Suprapubic skin (tissue), 4 donors: ENCODE data around the gene SGO1. TPM values are rescaled to one million over a fixed set of nuclear protein-coding genes. Genes with fewer than 3 reads are reported as not detected.

Source experiments
- DNase-seq, 2 donors: peaks; one replicate each; pipeline ENCODE4 v3.0.0-alpha.2; 2019; ENCODE audit warnings: low spot score in 2 of 2
- H3K27ac ChIP-seq: fragments of 200-600 bp; sonication (generic); one replicate; pipeline ENCODE4 v1.5.1; 2019
- H3K27me3 ChIP-seq: fragments of 200-600 bp; sonication (generic); one replicate; pipeline ENCODE4 v1.5.1; 2019
- H3K36me3 ChIP-seq: fragments of 200-600 bp; sonication (generic); one replicate; pipeline ENCODE4 v1.5.1; 2019
- H3K4me1 ChIP-seq: fragments of 200-600 bp; sonication (generic); one replicate; pipeline ENCODE4 v1.5.1; 2019
- H3K4me3 ChIP-seq: fragments of 200-600 bp; sonication (generic); one replicate; pipeline ENCODE4 v1.5.1; 2019; ENCODE audit warnings: mild to moderate bottlenecking
- H3K9me3 ChIP-seq: fragments of 200-600 bp; sonication (generic); one replicate; pipeline ENCODE4 v1.5.1; 2019
- CTCF ChIP-seq, 2 donors: fragments of 200-600 bp in 1 of 2; fragments of 450-650 bp in 1 of 2; sonication (generic) in 1 of 2; IDR thresholded peaks; one replicate each; pipeline ENCODE4 v1.5.1; 2016 to 2019; ENCODE audit warnings: antibody characterized with exemption in 2 of 2, mild to moderate bottlenecking in 1 of 2, moderate library complexity in 1 of 2
- EP300 ChIP-seq: sonication (generic); formaldehyde crosslinking; IDR thresholded peaks from one replicate; pipeline ENCODE4 v1.6.1; 2017; ENCODE audit warnings: antibody characterized with exemption
- POLR2A ChIP-seq, 2 donors: fragments of 450-650 bp; IDR thresholded peaks; one replicate each; pipeline ENCODE4 v1.6.1; 2017; ENCODE audit warnings: antibody characterized with exemption in 2 of 2, mild to moderate bottlenecking in 2 of 2, moderate library complexity in 2 of 2
- POLR2AphosphoS5 ChIP-seq, 3 donors: sonication (generic); formaldehyde crosslinking; IDR thresholded peaks; one replicate each; pipeline ENCODE4 v1.6.1; 2017; ENCODE audit warnings: antibody characterized with exemption in 3 of 3
- WGBS: methylation state at CpG from one replicate; pipeline ENCODE4 v1.1.5; 2018; 5-methylcytosine and 5-hydroxymethylcytosine counted together
- total RNA-seq, 4 donors: library from RNA; depleted of rRNA; stranded (reverse); fragments of >200 nt; gene quantifications; one replicate each; pipeline ENCODE4 v1.1.0, GENCODE V29; 2016

Gene SGO1
- total RNA-seq, 4 donors from 2014 or later = 0.89 to 2.6 (median 1.6) TPM

DNA sequence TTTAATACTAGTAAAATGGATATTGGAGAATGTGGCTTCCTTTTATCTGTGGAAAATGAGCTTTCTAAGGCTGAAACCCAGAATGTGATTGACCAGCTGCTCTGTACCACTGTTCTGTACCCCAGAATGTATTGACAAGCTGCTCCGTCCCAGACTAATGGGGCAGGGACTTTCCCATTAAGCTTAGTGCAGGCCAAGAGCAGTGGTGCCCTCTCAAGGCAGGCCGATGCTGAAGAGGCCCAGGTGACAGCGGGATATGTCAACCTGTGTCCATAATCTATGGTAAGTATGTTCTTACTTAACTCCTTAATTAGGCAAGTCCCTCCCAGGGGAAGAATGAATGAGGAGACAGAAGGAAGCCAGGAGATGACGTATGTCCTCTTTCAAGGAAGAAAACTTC is 31.1 kb downstream of the SGO1 start:
- WGBS = 92% methylated on average over 4 of the region's 4 CpGs
- no peak for TF ChIP-seq CTCF (IDR thresholded peaks at IDR 0.05)
- TF ChIP-seq POLR2AphosphoS5 (IDR thresholded peaks at IDR 0.05) = no peak
- TF ChIP-seq POLR2A (IDR thresholded peaks at IDR 0.05) = no peak
- TF ChIP-seq EP300 = no peak
- no peak overlapping the region for H3K4me3 ChIP-seq
- H3K27ac ChIP-seq = no peak overlapping the region
- H3K27me3 ChIP-seq = no peaks in the 10 kb centered on the region
- H3K9me3 ChIP-seq = no peaks in the 10 kb centered on the region
- DNase-seq = no peak
- H3K36me3 ChIP-seq = peaks cover 9% of the 10 kb centered on the region
- H3K4me1 ChIP-seq = no peaks in the 10 kb centered on the region

DNA sequence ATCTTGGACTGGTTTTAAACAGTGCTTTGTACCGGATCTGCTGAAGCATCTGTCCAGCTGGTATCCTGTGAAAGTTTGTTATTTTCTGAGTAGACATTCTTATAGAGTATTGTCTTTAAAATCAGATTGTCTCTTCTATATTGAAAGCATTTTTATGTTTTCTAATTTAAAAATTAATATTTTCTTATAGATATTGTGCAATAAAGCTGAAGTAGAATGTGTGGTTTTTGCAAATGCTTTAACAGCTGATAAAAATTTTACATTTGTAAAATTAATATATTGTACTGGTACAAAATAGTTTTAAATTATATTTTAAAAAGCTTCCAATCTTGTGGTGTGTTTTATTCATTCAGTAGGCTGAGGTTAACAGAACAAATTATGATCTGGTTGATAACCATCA is 31.9 kb downstream of the SGO1 start:
- TF ChIP-seq POLR2AphosphoS5 (IDR thresholded peaks at IDR 0.05) = no peak
- no peak for TF ChIP-seq CTCF (IDR thresholded peaks at IDR 0.05)
- no peak for TF ChIP-seq POLR2A (IDR thresholded peaks at IDR 0.05)
- no peak for TF ChIP-seq EP300
- Histone ChIP-seq H3K9me3 (no peaks in the 10 kb centered on the region), H3K4me1 (no peaks in the 10 kb centered on the region), H3K27ac (no peak overlapping the region), H3K27me3 (no peaks in the 10 kb centered on the region), H3K36me3 (peaks cover 15% of the 10 kb centered on the region), H3K4me3 (no peak overlapping the region)
- WGBS = 96% methylated on average over 1 of the region's 1 CpG
- DNase-seq = no peak

GRCh38 chr3:20148466-20148865 is 37.5 kb downstream of the SGO1 start:
- H3K36me3 ChIP-seq = peaks cover 24% of the 10 kb centered on the region
- no peak overlapping the region for H3K4me3 ChIP-seq
- no peaks in the 10 kb centered on the region for H3K4me1 ChIP-seq
- H3K27ac ChIP-seq = no peak overlapping the region
- H3K9me3 ChIP-seq = no peaks in the 10 kb centered on the region
- TF ChIP-seq CTCF (IDR thresholded peaks at IDR 0.05) (no peak), POLR2A (IDR thresholded peaks at IDR 0.05) (no peak), POLR2AphosphoS5 (IDR thresholded peaks at IDR 0.05) (no peak), EP300 (no peak)
- no peak for DNase-seq
- H3K27me3 ChIP-seq = no peaks in the 10 kb centered on the region
- WGBS = 94% methylated on average over 10 of the region's 10 CpGs

DNA sequence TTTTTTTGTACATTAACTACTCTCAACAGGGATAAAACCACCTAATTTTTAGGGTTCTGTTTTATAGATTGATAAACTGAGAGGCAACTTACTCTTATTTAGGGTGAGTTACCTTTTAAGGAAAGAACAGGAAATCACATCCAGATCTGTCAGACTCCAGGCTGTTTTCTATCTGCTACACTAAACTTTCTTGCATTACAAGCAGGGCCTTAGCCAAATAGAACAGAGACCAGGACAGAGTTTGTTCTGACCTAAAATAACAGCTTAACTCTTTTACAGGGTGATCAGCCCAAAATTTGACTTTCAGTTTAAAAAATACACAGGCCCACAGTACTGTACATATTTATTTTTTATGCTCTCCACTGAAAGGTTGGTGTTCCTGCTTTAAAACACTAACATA is 38.6 kb downstream of the SGO1 start:
- H3K27me3 ChIP-seq = no peaks in the 10 kb centered on the region
- no peaks in the 10 kb centered on the region for H3K9me3 ChIP-seq
- no peak for DNase-seq
- H3K36me3 ChIP-seq = peaks cover 24% of the 10 kb centered on the region
- H3K27ac ChIP-seq = no peak overlapping the region
- H3K4me3 ChIP-seq = no peak overlapping the region
- H3K4me1 ChIP-seq = no peaks in the 10 kb centered on the region
- TF ChIP-seq POLR2A (IDR thresholded peaks at IDR 0.05) (no peak), EP300 (no peak), CTCF (IDR thresholded peaks at IDR 0.05) (no peak), POLR2AphosphoS5 (IDR thresholded peaks at IDR 0.05) (no peak)

DNA sequence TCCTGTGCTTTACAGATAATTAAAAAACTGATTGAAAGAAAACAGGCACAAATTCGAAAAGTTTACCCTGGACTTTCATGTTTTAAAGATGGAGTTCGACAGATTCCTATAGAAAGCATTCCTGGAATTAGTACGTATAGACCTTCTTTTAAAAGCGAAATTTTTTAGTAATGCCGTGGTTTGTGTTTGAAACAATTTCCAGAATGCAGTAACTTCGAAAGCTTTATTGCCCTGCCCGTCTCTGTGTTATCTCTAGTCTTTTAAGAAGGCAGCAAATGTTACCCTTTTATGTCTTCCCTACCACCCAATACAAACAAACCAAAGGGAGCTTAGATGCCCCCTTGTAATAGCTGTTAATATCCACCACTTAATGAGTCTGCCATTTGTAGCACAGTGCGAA is 39.7 kb downstream of the SGO1 start:
- peaks cover 3% of the 10 kb centered on the region for H3K4me1 ChIP-seq
- H3K36me3 ChIP-seq = peaks cover 25% of the 10 kb centered on the region
- no peaks in the 10 kb centered on the region for H3K27me3 ChIP-seq
- H3K27ac ChIP-seq = no peak overlapping the region
- no peak for TF ChIP-seq POLR2AphosphoS5 (IDR thresholded peaks at IDR 0.05)
- TF ChIP-seq POLR2A (IDR thresholded peaks at IDR 0.05) = no peak
- no peak for DNase-seq
- no peaks in the 10 kb centered on the region for H3K9me3 ChIP-seq
- 94% methylated on average over 8 of the region's 8 CpGs for WGBS
- no peak overlapping the region for H3K4me3 ChIP-seq

DNA sequence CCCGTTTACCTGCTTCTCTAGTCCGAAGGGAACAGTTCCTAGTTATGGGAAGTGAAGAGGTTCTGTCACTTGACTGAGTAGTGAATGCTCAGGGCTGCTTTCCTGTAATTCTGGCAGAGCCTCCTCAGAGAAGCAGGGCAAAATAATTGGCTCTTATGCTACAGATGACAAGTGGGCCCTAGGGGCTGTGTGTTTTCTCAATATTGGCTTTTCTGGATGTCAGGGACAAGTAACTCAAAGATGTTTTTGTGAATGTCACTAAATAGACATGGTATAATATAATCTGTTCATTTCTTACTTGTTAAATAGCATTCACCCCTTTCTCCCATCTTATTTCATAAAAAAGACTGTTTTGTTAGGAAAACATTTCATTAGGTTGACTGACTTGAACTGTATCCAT is 40.1 kb downstream of the SGO1 start:
- no peak for TF ChIP-seq EP300
- TF ChIP-seq POLR2AphosphoS5 (IDR thresholded peaks at IDR 0.05) = no peak
- no peak for TF ChIP-seq CTCF (IDR thresholded peaks at IDR 0.05)
- Histone ChIP-seq H3K4me1 (peaks cover 3% of the 10 kb centered on the region), H3K27ac (no peak overlapping the region), H3K36me3 (peaks cover 25% of the 10 kb centered on the region), H3K27me3 (no peaks in the 10 kb centered on the region), H3K9me3 (no peaks in the 10 kb centered on the region), H3K4me3 (no peak overlapping the region)
- DNase-seq = no peak
- WGBS = 95% methylated on average over 2 of the region's 2 CpGs
